GM18868 (cell line): ENCODE measurements around the gene IGFBP4.

Experiments
- ATAC-seq: cut with Tn5 transposase; IDR thresholded peaks from one replicate; pipeline ENCODE4 v1.9.1; 2021; ENCODE audit warnings: mild to moderate bottlenecking, moderate library complexity; ENCODE audit not compliant: unreplicated experiment

Gene IGFBP4

DNA sequence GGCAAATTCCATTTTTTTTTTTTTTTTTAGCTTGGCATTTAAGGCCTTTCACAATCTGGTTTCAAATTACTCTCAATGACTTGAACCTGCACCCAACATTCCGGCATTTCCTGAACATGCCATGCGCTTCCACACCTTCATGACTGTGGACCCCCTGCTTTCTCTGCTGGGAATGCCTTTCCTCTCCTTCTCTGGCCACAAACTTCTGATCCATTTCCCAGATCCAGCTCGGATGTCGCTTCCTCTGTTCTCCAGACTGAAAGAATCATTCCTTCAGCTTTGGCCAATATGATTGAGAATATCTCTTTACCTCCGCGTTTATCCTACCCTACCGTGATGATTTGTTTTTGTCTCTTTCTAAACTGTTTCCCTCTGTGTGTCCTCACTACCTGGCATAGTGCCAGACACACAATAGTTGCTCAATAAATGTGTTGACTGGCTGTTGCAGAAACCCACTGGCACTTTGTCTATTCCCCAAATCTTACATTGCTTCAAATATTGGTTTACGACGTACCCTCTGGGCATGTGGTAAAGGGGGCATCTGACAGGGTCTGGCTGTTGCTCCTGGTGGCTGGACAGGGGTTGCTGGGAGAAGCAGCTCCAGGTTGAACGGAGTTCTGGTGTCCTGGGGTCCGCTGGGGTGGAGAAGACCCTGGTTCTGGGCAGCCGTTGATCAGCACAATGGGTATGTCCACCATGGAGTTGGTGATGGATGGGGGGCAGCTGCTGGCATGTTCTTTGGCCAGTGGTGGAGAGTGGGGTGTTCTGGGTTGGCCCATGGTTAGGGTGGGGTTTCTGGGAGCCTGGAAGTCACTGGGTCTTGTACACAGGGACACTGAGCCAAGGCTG, 43.5 kb downstream of the IGFBP4 start:
- ATAC-seq: no peak

DNA sequence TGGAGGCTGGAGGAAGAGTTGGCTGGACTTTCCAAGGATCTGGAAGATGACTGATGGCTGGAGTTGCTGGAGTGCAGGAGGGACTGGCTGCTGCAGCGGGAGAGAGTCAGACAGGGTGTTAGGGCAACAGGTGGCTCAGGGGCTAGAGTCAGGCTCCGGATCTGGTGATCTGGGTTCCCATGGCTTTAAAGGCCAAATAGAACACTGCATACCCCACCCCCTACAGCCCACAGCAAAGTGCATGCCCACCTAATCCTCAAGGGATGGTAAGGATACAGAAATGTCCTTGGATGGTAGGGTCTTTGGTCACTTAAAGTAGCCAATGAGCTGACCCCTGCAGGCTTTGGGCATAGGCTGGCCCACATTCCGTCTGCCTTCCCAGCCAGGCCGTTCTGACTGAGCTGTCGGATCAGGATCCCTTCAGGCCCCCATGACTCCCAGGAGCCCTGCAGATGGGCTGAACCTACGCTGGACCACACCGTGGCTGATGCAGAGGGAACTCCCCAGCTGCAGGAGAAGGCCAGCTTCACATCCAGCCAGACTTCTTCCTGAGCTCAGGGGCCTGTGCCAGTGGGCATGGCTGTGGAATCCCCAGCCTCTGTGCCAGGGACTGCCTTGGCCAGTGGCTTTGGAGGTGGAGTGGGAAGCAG, 44.2 kb downstream of the IGFBP4 start:
- no peak for ATAC-seq

DNA sequence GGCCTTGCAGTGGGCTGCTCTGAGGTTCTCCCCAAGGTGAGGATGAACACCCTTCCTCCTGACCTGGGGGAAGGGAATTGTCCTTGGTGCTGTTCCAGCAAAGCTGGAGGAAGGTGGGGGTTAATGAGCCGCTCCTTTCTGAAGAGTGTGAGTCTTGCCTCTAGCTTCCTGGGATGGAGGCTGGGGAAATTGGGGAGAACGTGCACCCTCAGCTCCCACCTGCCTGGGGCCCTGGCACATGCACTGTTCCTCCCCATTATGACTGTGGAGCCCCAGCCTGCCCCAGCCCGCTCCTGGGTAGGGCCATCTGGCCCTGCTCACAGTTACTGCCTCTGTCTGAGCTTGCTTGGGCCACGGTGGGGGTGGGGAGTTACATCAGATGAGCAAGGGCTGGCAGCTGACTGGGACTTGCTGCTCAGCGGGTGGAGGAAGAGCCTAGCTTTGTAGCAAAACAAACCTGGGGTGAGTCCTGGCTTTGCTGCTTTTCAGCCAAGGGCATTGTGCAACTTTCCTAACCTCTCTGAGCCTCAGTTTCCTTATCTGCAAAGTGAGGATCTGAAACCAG, 47.1 kb downstream of the IGFBP4 start:
- ATAC-seq: no peak

DNA sequence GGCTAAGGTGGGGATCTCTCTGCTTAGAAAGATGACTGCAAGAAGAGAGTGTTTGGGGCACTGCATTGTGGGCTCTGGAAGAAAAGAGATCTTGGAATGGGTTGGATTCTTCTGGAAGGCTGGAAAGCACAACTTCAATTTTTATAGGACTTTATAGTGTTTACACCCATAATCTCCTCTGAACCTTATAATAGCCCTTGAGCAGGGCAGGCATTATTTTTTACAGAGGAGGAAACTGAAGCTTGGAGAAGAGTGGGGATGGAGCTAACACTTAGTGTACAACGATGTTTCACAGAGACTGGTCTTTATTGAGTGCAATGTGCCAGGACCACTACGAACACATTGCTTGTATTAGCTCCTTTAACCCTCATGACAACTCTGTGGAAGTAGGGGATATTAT, 47.7 kb downstream of the IGFBP4 start:
- ATAC-seq: no peak

DNA sequence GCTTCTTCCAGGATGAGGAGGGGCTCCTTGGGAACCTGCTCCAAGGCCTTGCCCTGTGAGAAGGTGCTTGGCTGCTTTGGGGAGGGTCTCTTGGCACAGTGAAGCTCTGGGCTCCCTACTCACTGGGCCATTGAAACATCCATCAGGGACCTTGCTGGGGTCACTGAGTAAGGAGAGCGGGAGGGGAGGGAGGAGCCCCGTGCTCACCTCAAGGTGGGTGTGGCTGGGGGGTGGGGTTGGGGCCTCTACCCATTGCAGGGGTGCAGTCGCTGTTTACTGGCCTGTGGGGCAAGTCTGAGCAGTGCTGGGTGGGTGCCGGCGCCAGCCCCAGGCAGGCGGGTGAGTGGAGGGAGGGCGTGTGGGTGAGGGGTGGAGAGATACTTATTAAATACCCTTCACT, 48.2 kb downstream of the IGFBP4 start:
- no peak for ATAC-seq

DNA sequence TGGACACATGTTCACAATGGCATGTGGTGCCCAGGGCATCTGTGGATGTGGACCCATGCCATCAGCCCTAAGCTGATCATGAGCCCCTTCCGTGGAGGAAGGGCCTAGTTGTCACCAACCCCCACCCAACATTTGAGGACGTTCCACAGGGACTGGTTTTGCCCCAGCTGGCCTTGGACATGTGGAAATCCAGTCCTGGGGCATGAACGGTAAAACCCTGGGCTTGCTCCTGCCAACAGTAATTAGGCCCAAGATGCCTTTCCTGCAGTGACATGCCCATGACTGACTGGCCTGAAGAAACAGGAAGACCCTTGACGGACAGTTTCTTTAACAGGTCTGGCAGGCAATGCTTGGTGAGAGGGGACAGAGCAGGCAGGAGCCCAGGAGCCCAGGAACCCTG, 50.4 kb downstream of the IGFBP4 start:
- no peak for ATAC-seq

DNA sequence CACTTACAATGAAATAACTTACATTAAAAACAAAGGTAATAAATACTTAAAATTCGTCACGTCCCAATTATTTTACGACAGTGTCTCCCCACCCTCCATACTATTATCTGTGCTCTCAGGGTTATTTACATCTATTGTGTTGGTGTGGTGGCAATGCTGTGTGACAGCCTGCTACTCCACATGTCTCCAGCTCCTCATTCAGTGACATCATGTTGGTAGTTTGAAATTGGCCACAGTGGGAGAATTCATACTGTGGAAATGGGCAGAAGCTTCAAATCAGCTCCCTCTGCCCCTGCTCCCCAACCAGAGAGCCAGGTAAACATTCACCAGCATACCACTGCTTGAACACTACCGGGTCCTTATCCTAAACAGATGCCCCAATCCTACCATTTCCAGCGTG, 51.9 kb downstream of the IGFBP4 start:
- no peak for ATAC-seq

DNA sequence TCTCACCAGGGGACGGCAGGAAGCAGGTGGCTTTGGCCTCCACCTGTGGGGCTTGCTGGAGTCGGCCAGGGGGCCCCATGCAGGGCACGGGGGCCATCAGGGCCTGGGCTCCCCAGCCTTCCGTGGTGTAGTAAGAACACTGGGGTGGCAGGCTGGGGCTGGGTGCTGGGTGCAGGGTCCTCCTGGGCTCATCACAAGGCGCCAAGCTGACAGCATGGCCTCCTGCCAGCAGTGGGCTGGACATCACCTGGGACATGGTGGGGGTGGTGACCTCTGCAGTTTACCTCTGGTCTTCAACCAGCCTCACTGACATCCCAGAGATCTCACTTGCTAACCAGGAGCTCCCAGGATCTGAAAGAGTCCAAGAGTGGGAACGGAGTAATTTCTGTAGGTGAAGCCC, 52.9 kb downstream of the IGFBP4 start:
- no peak for ATAC-seq

DNA sequence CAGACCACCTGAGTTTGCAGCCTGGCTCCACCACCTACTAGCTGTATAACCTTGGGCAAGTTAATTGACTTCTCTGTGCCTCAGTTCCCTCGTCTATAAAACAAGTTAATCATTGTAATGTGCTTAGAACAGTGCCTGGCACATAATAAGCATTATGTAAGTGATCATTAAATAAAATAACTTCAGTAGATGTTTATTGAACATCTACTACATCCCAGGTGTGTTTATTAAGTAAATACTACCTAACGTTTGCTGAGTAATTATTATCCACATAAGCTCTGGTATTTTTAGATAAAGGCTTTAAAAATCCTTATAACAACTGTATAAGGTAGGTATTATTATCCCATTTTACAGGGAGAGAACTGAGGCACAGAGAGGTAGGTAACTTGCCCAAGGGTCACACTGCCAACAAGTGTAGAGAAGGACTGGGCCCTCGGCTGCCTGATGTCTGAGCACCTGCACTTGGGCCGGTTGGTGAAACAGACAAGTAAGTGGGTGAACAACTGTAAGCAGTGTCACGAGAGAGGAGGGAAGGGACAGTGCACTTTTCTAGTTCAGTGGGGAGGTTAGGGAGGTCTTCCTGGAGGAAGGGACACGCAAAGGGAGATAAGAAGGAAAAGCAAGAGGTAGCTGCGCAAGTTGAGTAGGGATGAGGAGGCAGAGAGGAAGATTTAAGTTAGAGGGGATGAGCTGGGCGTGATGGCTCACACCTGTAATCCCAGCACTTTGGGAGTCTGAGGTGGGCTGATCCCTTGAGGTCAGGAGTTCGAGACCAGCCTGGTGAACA, 53.6 kb downstream of the IGFBP4 start:
- ATAC-seq: no peak

DNA sequence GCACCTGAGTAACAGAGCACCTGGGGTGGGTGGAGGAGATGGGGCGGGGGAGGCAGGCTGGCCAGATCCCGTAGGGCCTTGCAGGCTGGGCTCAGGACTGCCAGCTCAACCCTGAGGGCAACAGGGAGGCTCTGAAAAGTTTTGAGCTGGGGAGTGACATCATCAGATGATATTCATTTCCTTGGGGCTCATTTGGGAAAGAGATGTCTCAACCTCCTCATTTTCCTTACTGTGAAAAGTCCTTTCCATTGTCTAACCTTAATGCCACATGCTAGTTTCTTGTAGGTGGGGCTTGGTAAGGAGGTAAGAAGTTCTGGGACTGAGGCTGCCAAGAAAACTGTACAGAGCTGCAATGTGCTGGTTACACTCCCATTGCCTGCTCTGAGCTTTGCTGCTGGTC, 54.4 kb downstream of the IGFBP4 start:
- no peak for ATAC-seq

DNA sequence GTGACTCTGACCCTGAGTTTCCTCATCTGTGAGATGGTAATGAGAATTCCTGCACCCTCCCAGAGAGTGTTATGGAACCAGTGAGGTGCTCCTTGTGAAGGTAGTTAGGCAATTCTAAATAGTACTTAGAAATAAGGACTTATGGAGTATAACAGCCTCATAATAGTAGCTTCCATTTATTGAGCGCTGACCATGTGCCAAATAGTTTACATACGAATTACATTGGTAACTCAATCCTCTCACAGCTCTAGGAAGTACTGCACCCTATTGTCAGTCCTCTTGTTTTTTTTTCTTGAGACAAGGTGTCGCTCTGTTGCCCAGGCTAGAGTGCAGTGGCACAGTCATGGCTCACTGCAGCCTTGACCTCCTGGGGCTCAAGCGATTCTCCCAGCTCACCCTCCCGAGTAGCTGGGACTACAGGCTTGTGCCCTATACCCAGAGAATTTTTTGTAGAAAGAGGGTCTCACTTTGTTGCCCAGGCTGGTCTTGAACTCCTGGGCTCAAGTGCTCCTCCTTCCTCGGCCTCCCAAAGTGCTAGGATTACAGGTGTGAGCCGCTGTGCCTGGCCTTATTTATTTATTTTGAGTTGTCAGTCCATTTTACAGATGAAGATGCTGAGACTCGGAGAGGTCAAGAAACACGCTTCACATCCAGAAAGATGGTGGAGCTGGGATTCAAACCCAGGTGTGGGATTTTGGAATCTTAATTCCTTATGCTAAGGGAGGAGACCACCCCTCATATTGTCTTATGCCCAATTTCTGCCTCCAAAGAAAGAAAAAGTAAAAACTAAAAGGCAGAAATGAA, 55.2 kb downstream of the IGFBP4 start:
- no peak for ATAC-seq

DNA sequence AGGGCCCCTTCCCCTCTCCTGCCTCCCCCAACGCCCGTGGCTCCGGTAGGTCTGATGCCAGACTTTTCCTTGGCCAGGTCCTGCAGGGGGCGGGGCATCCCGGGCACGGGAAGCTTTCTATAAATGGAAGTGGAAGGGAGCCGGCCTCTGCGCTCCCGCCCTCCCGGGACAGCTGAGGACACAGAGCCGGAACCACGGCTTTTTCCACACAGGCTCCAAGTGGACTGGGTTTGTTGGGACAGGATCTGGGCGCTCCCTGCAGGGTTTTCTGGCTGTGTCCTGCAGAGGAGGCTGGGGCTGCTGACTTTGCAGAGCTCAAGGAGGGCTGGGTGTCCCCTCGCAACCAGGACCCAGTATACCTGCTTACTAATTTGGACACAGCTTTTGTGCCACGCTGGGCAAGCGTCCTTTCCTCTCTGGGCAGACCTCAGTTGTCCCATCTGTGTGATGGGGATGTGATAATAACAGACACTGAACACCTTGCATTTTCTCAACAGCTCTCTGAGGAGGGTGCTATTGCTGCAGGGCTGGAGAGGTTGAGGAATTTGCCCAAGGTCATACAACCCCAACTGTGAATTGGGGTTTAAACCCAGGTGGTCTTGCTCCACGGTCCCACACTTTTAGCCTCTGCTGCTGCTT, 56.4 kb downstream of the IGFBP4 start:
- no peak for ATAC-seq

DNA sequence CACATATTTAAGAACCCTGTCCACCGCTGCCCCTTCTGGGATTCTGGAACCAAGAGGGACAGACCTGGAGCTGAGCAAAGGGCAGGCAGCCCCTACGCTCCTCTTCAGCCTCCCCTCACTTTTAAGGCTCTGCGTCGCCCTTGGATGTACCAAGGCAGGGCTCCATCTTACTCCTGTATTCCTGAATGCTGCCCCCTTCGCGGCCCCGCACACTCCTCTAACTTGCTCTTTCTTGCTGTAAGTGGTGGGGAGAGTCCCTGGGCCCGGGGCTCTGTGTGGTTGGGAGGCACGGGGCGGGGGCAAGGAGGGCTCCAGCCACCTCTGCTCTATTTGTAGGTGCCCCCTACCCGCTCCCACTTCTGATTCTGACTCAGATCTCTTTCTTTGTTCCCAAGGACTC, 56.9 kb downstream of the IGFBP4 start:
- no peak for ATAC-seq

DNA sequence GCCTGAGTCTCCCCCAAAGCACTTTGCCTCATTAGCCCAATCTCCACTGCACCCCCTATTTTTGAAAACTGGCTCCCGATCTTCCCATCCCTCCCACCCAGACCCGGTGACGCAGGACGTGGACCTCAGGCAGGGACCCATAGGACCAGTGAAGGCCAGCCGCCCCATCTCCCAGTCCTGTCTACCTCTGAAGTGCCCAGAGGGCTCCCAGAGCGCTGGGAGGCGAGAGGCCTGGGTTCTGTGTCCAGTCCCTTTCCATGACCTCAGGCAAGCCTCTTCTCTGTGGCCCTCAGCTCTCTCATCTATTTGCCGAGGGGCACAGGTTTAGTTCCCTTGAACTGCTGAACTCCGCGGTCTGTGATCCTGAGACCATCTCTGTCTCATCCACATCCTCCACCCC, 57.5 kb downstream of the IGFBP4 start:
- ATAC-seq: no peak

DNA sequence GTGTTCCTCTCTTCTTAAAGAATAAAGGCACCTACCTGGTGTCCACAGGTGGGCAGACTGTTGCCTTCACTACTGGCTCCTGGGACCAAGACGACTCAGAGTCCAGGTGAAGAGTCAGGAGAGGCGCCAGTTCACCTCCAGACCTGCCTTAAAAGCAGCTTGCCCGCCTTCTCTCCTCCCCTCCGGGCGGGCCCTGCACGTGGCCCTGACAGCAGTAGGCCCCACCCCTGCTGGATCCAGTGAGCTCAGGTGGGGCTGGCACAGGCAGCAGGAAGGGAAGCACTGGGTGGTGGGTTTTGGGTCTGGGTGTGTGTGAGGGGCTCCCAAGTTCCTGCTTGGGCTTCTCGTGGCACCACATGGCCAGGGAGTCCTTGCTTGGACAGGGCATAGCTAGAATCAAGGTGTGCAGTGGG, 58.3 kb downstream of the IGFBP4 start, which contains the start of gene TNS4:
TNS4 (minus strand) TSS at position 125 of the 413 bp plus-strand sequence. CDS start 5,198 bp downstream, outside the sequence.
- ATAC-seq: no peak

DNA sequence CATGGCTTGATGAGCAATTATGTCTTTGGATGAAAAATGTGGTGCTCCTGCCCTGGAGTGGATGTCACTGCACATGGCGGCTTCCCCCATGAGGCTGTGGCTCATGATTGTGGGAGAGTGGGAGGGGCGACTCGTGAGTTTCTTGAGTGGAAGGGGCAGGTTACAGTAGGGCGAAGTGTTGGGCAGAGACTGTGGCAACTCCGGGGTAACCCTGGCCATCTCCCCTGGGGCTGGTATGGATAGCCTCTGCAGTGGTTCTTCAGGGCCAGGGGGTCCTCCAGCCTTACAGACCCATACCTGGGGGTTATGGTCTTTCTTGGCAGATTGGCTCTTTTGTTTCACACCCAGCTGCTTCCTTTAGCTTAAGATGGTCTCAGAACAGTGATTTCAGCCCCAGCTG, 59.5 kb downstream of the IGFBP4 start:
- ATAC-seq: no peak

DNA sequence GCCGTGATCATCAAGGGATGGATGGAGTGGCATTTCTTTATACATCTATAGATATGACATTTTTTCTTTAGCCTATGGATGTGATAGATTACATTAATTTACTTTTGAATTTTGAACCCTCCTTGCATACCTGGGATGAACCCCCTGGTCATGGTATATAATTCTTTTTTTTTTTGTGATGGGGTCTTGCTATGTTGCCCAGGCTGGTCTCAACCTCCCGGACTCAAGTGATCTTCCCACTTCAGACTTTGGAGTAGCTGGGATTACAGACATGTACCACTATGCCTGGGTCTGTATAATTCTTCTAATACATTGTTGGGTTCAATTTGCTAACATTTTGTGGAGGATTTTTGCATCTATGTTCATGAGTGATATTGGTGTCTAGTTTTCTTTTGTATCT, 59.9 kb downstream of the IGFBP4 start:
- ATAC-seq: no peak

DNA sequence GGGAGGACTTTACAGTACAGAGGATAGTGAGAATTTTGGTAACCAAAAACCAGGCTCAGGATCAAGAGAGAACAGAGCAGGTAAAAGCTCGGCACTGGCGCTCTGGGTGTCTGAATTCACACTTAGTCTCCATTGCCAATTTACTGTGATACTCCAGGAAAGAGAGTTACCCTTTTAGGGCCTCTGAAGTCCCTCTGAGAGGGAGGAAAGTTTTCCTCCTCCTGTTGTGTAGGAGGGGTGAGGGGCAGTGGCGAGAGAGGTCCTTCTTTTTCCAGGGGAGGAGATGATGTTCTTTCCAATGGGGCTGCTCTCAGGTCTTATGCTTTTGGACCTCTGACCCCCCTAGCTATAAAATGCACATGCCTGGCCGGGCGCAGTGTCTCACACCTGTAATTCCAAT, 63.5 kb downstream of the IGFBP4 start:
- ATAC-seq: no peak
